IMR-90 (cell line): ENCODE measurements around the gene MAP6. TPM values are rescaled to one million over a fixed set of nuclear protein-coding genes. Genes with fewer than 3 reads are reported as not detected.

Experiments used
- ATAC-seq: fragments of 200-7000 bp; cut with Tn5 transposase; 2 replicates; pipeline ENCODE4 v1.9.1; 2020; ENCODE audit warnings: low read depth, mild to moderate bottlenecking, moderate library complexity
- BruUV-seq: library from RNA; stranded (reverse); fragments of 400-500 nt; replicated peaks from 2 replicates; lab custom pipeline; 2021; lab: Mats Ljungman, UMichigan
- CTCF ChIA-PET: fragments of 300-600 bp; formaldehyde crosslinking; extraction: SDS; loops from one replicate; lab custom pipeline; 2021; ENCODE audit warnings: antibody characterized with exemption; lab: Yijun Ruan, JAX
- POLR2A ChIA-PET: fragments of 300-600 bp; sonication (Branson Sonifier 250); formaldehyde crosslinking; loops from one replicate; lab custom pipeline; 2022; ENCODE audit warnings: antibody characterized with exemption; ENCODE audit not compliant: unreplicated experiment; lab: Charles Lee
- DNase-seq: peaks from one replicate; pipeline ENCODE4 v3.0.0; 2013
- H2AFZ ChIP-seq: replicated peaks from 2 replicates; pipeline ENCODE3; 2013; ENCODE audit warnings: low read length, mild to moderate bottlenecking; ENCODE audit not compliant: poor library complexity
- H2AK5ac ChIP-seq: 2 replicates; pipeline ENCODE4 v1.6.1; 2013; ENCODE audit warnings: low read depth, low read length, inconsistent platforms
- H2AK9ac ChIP-seq: replicated peaks from 2 replicates; pipeline ENCODE3; 2013; ENCODE audit warnings: mild to moderate bottlenecking, low read depth, low read length, moderate library complexity; ENCODE audit not compliant: poor library complexity
- H2BK120ac ChIP-seq: 2 replicates; pipeline ENCODE4 v1.6.1; 2013; ENCODE audit warnings: low read depth, low read length, inconsistent platforms
- H2BK15ac ChIP-seq: 3 replicates; pipeline ENCODE4 v1.6.1; 2013; ENCODE audit warnings: low read depth, low read length, inconsistent platforms
- H2BK20ac ChIP-seq: 2 replicates; pipeline ENCODE4 v1.6.1; 2013; ENCODE audit warnings: low read depth, mild to moderate bottlenecking, inconsistent platforms, low read length, moderate library complexity
- H2BK5ac ChIP-seq: 2 replicates; pipeline ENCODE4 v1.6.1; 2013; ENCODE audit warnings: mild to moderate bottlenecking, low read depth, low read length, inconsistent platforms; ENCODE audit not compliant: poor library complexity, severe bottlenecking
- H3K14ac ChIP-seq: replicated peaks from 2 replicates; pipeline ENCODE4 v1.6.1; 2013; ENCODE audit warnings: low read depth, low read length, inconsistent platforms
- H3K18ac ChIP-seq: 2 replicates; pipeline ENCODE4 v1.6.1; 2013; ENCODE audit warnings: low read depth, low read length, control low read depth
- H3K23ac ChIP-seq: 2 replicates; pipeline ENCODE4 v1.6.1; 2013; ENCODE audit warnings: low read depth, low read length, inconsistent platforms
- H3K27ac ChIP-seq: 2 replicates; pipeline ENCODE4 v1.5.1; 2013; ENCODE audit warnings: mild to moderate bottlenecking, control low read depth, low read length; ENCODE audit not compliant: insufficient read depth
- H3K27me3 ChIP-seq: 2 replicates; pipeline ENCODE4 v1.6.1; 2013; ENCODE audit warnings: low read length; ENCODE audit not compliant: control insufficient read depth, insufficient read depth
- H3K36me3 ChIP-seq: 2 replicates; pipeline ENCODE4 v1.6.1; 2013; ENCODE audit warnings: low read length, mixed read lengths; ENCODE audit not compliant: control insufficient read depth, insufficient read depth
- H3K4ac ChIP-seq: 2 replicates; pipeline ENCODE4 v1.6.1; 2013; ENCODE audit warnings: low read depth, low read length, inconsistent platforms
- H3K4me1 ChIP-seq: 2 replicates; pipeline ENCODE4 v1.6.1; 2013; ENCODE audit warnings: low read length, mixed read lengths; ENCODE audit not compliant: control insufficient read depth, insufficient read depth
- H3K4me2 ChIP-seq: 2 replicates; pipeline ENCODE4 v1.6.1; 2013; ENCODE audit warnings: low read depth, mild to moderate bottlenecking, control low read depth, low read length, moderate library complexity
- H3K4me3 ChIP-seq: 2 replicates; pipeline ENCODE4 v1.5.1; 2013; ENCODE audit warnings: low read depth, mild to moderate bottlenecking, control low read depth, low read length, moderate library complexity; ENCODE audit not compliant: insufficient read depth
- H3K56ac ChIP-seq: 2 replicates; pipeline ENCODE4 v1.6.1; 2013; ENCODE audit warnings: low read length, inconsistent platforms; ENCODE audit not compliant: insufficient read depth; ENCODE audit errors: extremely low read depth
- H3K79me1 ChIP-seq, 2 experiments: 2 replicates each; pipeline ENCODE4 v1.6.1; 2013; ENCODE audit warnings: low read length in 2 of 2, inconsistent platforms in 1 of 2, low read depth in 1 of 2
- H3K9ac ChIP-seq: 2 replicates; pipeline ENCODE4 v1.6.1; 2013; ENCODE audit warnings: low read depth, low read length, control low read depth
- H3K9me1 ChIP-seq: 2 replicates; pipeline ENCODE4 v1.6.1; 2013; ENCODE audit warnings: low read length, inconsistent platforms; ENCODE audit not compliant: insufficient read depth
- H3K9me3 ChIP-seq: 2 replicates; pipeline ENCODE4 v1.6.1; 2013; ENCODE audit warnings: low read length; ENCODE audit not compliant: control insufficient read depth, insufficient read depth
- H4K20me1 ChIP-seq: 2 replicates; pipeline ENCODE4 v1.6.1; 2013; ENCODE audit warnings: low read length, inconsistent platforms; ENCODE audit not compliant: insufficient read depth
- H4K5ac ChIP-seq: 2 replicates; pipeline ENCODE4 v1.6.1; 2013; ENCODE audit warnings: mild to moderate bottlenecking, low read depth, low read length, control low read depth
- H4K8ac ChIP-seq, 2 experiments: 2 replicates each; pipeline ENCODE4 v1.6.1; 2013; ENCODE audit warnings: low read depth in 2 of 2, low read length in 2 of 2, control low read depth in 1 of 2, inconsistent platforms in 1 of 2
- H4K91ac ChIP-seq: 2 replicates; pipeline ENCODE4 v1.6.1; 2013; ENCODE audit warnings: low read depth, low read length, inconsistent platforms; ENCODE audit not compliant: insufficient read depth
- BHLHE40 ChIP-seq: fragments of 150-350 bp; IDR thresholded peaks from 2 replicates; pipeline ENCODE4 v1.6.1; 2016; ENCODE audit warnings: mild to moderate bottlenecking, low read depth, low read length
- CEBPB ChIP-seq: IDR thresholded peaks from 2 replicates; pipeline ENCODE4 v1.6.1; 2012; ENCODE audit warnings: low read depth, low read length, improper control_type of control experiment
- CHD1 ChIP-seq: IDR thresholded peaks from 2 replicates; pipeline ENCODE4 v1.6.1; 2012; ENCODE audit warnings: low read depth, low read length, improper control_type of control experiment
- CTCF ChIP-seq: conservative IDR thresholded peaks from 2 replicates; pipeline ENCODE4 v1.5.1; 2012; ENCODE audit warnings: mild to moderate bottlenecking, low read depth, low read length, improper control_type of control experiment
- ELK1 ChIP-seq: fragments of 150-350 bp; IDR thresholded peaks from 2 replicates; pipeline ENCODE4 v1.6.1; 2016; ENCODE audit warnings: low read depth, mild to moderate bottlenecking, low read length, moderate library complexity, borderline replicate concordance
- FOS ChIP-seq: fragments of 150-350 bp; IDR thresholded peaks from 2 replicates; pipeline ENCODE4 v1.6.1; 2016; ENCODE audit warnings: low read depth, low read length
- MAFK ChIP-seq: IDR thresholded peaks from 2 replicates; pipeline ENCODE4 v1.6.1; 2012; ENCODE audit warnings: low read depth, low read length, improper control_type of control experiment
- MAZ ChIP-seq: IDR thresholded peaks from 2 replicates; pipeline ENCODE4 v1.6.1; 2012; ENCODE audit warnings: low read depth, mild to moderate bottlenecking, low read length, improper control_type of control experiment, moderate library complexity, borderline replicate concordance
- MXI1 ChIP-seq: IDR thresholded peaks from 2 replicates; pipeline ENCODE4 v1.6.1; 2012; ENCODE audit warnings: low read depth, mild to moderate bottlenecking, low read length, moderate library complexity, borderline replicate concordance
- NFE2L2 ChIP-seq: fragments of 150-350 bp; IDR thresholded peaks from 2 replicates; pipeline ENCODE4 v1.6.1; 2016; ENCODE audit warnings: low read depth, mild to moderate bottlenecking, low read length
- POLR2A ChIP-seq: IDR thresholded peaks from 2 replicates; pipeline ENCODE4 v1.6.1; 2012; ENCODE audit warnings: mild to moderate bottlenecking, low read depth, low read length
- RAD21 ChIP-seq: IDR thresholded peaks from 2 replicates; pipeline ENCODE4 v1.6.1; 2012; ENCODE audit warnings: low read length, improper control_type of control experiment
- RCOR1 ChIP-seq: IDR thresholded peaks from 2 replicates; pipeline ENCODE4 v1.6.1; 2012; ENCODE audit warnings: mild to moderate bottlenecking, low read length, improper control_type of control experiment; ENCODE audit not compliant: insufficient replicate concordance
- RFX5 ChIP-seq: IDR thresholded peaks from 2 replicates; pipeline ENCODE4 v1.8.0; 2012; ENCODE audit warnings: low read depth, mild to moderate bottlenecking, low read length, moderate library complexity
- SMC3 ChIP-seq: fragments of 150-350 bp; IDR thresholded peaks from 2 replicates; pipeline ENCODE4 v1.6.1; 2016; ENCODE audit warnings: low read depth, mild to moderate bottlenecking, antibody characterized with exemption, low read length, moderate library complexity
- USF2 ChIP-seq: fragments of 150-350 bp; IDR thresholded peaks from 2 replicates; pipeline ENCODE4 v1.6.1; 2017; ENCODE audit warnings: mild to moderate bottlenecking, antibody characterized with exemption, low read length, low read depth
- WGBS, 2 experiments: methylation state at CpG; one replicate each; pipeline versions ENCODE4 v1.1.5 to v1.1.7; 2013; ENCODE audit warnings: missing lambda C conversion rate in 2 of 2; ENCODE audit not compliant: insufficient read length in 1 of 2; ENCODE audit errors: extremely low coverage in 2 of 2; 5-methylcytosine and 5-hydroxymethylcytosine counted together
- dilution Hi-C: fragments of 300-500 bp; cut with HindIII; formaldehyde crosslinking; loops from one replicate; pipeline ENCODE4 v1.14.3; 2018; ENCODE audit warnings: low sequenced_read_pairs; ENCODE audit not compliant: unreplicated experiment
- in situ Hi-C: fragments of 300-500 bp; cut with MboI; formaldehyde crosslinking; loops from 3 replicates; pipeline ENCODE4 v1.14.3; 2019; ENCODE audit warnings: low sequenced_read_pairs, inconsistent platforms, mixed read lengths
- intact Hi-C: fragments of 100-400 bp; cut with micrococcal nuclease; formaldehyde crosslinking; loops from 2 replicates; pipeline ENCODE4 v1.10.0; 2022
- polyA plus RNA-seq, 3 experiments: library from polyadenylated mRNA; depleted of rRNA; stranded (reverse); fragments of >200 nt; gene quantifications; 2 replicates each; pipeline ENCODE4 v1.2.3, GENCODE V29; 2012; ENCODE audit warnings: low replicate concordance in 1 of 3
- total RNA-seq: library from RNA; depleted of rRNA; stranded (reverse); fragments of >200 nt; gene quantifications from 2 replicates; pipeline ENCODE4 v1.2.3, GENCODE V29; 2012

The MAP6 gene
- total and polyA plus RNA-seq, 2 of the 4 experiments (the other 2 are of a cell fraction): 3.0 to 3.4 TPM

- Histone ChIP-seq H2BK15ac (no peak overlapping the region), H3K4me3 (no peak overlapping the region), H3K27ac (no peak overlapping the region), H4K20me1 (peaks cover 45% of the 10 kb centered on the region), H3K23ac (no peak overlapping the region), H4K91ac (no peak overlapping the region), H3K14ac (no peak overlapping the region), H4K5ac (no peak overlapping the region), H4K8ac (no peak overlapping the region), H2BK5ac (no peak overlapping the region), H2BK120ac (no peak overlapping the region), H3K56ac (no peak overlapping the region), H2BK20ac (no peak overlapping the region), H2AK9ac (no peak overlapping the region), H3K9me1 (peaks cover 2% of the 10 kb centered on the region), H3K4me1 (peaks cover 2% of the 10 kb centered on the region; the same call in 1 of the 2 replicates), H3K36me3 (peaks cover 28% of the 10 kb centered on the region), H3K4me2 (no peak overlapping the region), H3K27me3 (no peaks in the 10 kb centered on the region), H3K9ac (no peak overlapping the region), H3K4ac (no peak overlapping the region), H3K18ac (no peak overlapping the region), H2AFZ (no peak overlapping the region), H2AK5ac (no peak overlapping the region), H3K79me1 (peaks cover 5 to 19% of the 10 kb centered on the region in 2 experiments; a peak in 3 of 4 replicates), H3K9me3 (no peaks in the 10 kb centered on the region)
- dilution Hi-C loops: no loop called here
- DNase-seq (peak; percentile 38), ATAC-seq (peak; percentile 5)
- WGBS, 2 experiments: no CpG with 5 or more reads among the region's 10 CpGs
- peak; percentile 23; the same call in 1 of the 2 replicates for TF ChIP-seq MAZ
- TF ChIP-seq RAD21: peak; percentile 23; the same call in 1 of the 2 replicates
- peak; percentile 42 for TF ChIP-seq CTCF
- 0 out of 2 replicates have a peak, but pooled peaks have one; percentile 25 for TF ChIP-seq SMC3
- TF ChIP-seq RCOR1: no peak
- no peak for TF ChIP-seq CHD1
- TF ChIP-seq MAFK: no peak
- TF ChIP-seq POLR2A: no peak
- no peak for TF ChIP-seq MXI1
- no peak for TF ChIP-seq RFX5
- TF ChIP-seq ELK1: no peak
- no peak for TF ChIP-seq FOS
- TF ChIP-seq NFE2L2: no peak
- TF ChIP-seq USF2: no peak
- TF ChIP-seq BHLHE40: no peak
- no peak for TF ChIP-seq CEBPB
- in situ Hi-C loops: no loop called here
- no TSS peak for BruUV-seq
- CTCF ChIA-PET: interaction anchor here (0.7 to 1.3 kb wide), 2 partner anchors 9 to 21 kb away, joined by 3 to 4 read pairs; no protein-coding TSS in a partner anchor
- intact Hi-C loops: loop anchor here (1.0 kb wide), 1 partner anchor 30 kb away; no protein-coding TSS in a partner anchor
- POLR2A ChIA-PET: interaction anchor here (1.6 kb wide), 1 partner anchor 15 kb away, joined by 8 read pairs; the partner anchor contains the start of gene SERPINH1
These were observed 91.6 kb downstream of the MAP6 start for GRCh38 chr11:75577207-75577606.
